Caco-2 (cell line): Measurements from ENCODE around the gene ASTN1. TPM values are rescaled to one million over a fixed set of nuclear protein-coding genes. Genes with fewer than 3 reads are reported as not detected.

Experiments used
- BruUV-seq: library from RNA; stranded (reverse); fragments of 400-500 nt; replicated peaks from 2 replicates; lab custom pipeline; 2021; lab: Mats Ljungman, UMichigan
- CTCF ChIA-PET: fragments of 300-600 bp; sonication (Branson Sonifier 250); formaldehyde crosslinking; loops from one replicate; lab custom pipeline; 2022; ENCODE audit warnings: antibody characterized with exemption; lab: Charles Lee
- POLR2A ChIA-PET: fragments of 300-600 bp; sonication (Branson Sonifier 250); formaldehyde crosslinking; loops from one replicate; lab custom pipeline; 2022; ENCODE audit warnings: antibody characterized with exemption; lab: Charles Lee
- DNase-seq, 2 experiments: peaks; one replicate each; pipeline versions ENCODE4 v3.0.0 to v3.0.0-alpha.2; 2020 to 2022
- H3K27me3 ChIP-seq: replicated peaks from 2 replicates; pipeline ENCODE4 v1.6.0; 2011; ENCODE audit warnings: low read length; ENCODE audit not compliant: control insufficient read depth, insufficient read depth
- H3K36me3 ChIP-seq: 2 replicates; pipeline ENCODE4 v1.5.1; 2011; ENCODE audit warnings: low read length; ENCODE audit not compliant: control insufficient read depth, insufficient read depth
- H3K4me1 ChIP-seq: fragments of 250-450 bp; sonication (Bioruptor Pico); 2 replicates; pipeline ENCODE4 v1.5.1; 2020; ENCODE audit warnings: mild to moderate bottlenecking
- H3K4me3 ChIP-seq: 2 replicates; pipeline ENCODE4 v1.5.1; 2011; ENCODE audit warnings: low read depth, mild to moderate bottlenecking, control low read depth, low read length
- H3K9me3 ChIP-seq: fragments of 250-450 bp; sonication (Bioruptor Pico); 2 replicates; pipeline ENCODE4 v1.5.1; 2020; ENCODE audit warnings: mild to moderate bottlenecking, moderate library complexity
- H3K27ac Mint-ChIP-seq: one replicate; pipeline ENCODE4 v1.8.0; 2022; ENCODE audit warnings: mixed read lengths; ENCODE audit not compliant: unreplicated experiment
- H3K27me3 Mint-ChIP-seq: one replicate; pipeline ENCODE4 v1.8.0; 2022; ENCODE audit warnings: mixed read lengths; ENCODE audit not compliant: insufficient read depth, unreplicated experiment
- H3K36me3 Mint-ChIP-seq: one replicate; pipeline ENCODE4 v1.8.0; 2022; ENCODE audit warnings: mild to moderate bottlenecking, mixed read lengths; ENCODE audit not compliant: insufficient read depth, unreplicated experiment
- H3K4me1 Mint-ChIP-seq: one replicate; pipeline ENCODE4 v1.8.0; 2022; ENCODE audit warnings: low read depth, mixed read lengths; ENCODE audit not compliant: unreplicated experiment
- H3K4me3 Mint-ChIP-seq: one replicate; pipeline ENCODE4 v1.8.0; 2022; ENCODE audit warnings: mild to moderate bottlenecking, moderate library complexity, mixed read lengths; ENCODE audit not compliant: unreplicated experiment
- H3K9me3 Mint-ChIP-seq: one replicate; pipeline ENCODE4 v1.8.0; 2022; ENCODE audit warnings: mixed read lengths; ENCODE audit not compliant: unreplicated experiment
- intact Hi-C: fragments of 100-400 bp; cut with micrococcal nuclease; formaldehyde crosslinking; loops from one replicate; pipeline ENCODE4 v1.10.0; 2022; ENCODE audit not compliant: unreplicated experiment
- total RNA-seq: library from RNA; stranded (reverse); gene quantifications from 2 replicates; pipeline ENCODE4 v1.2.3, GENCODE V29; 2022
- TF ChIP-seq, protein P1 (sequence below), 2 experiments: fragments of 200-600 bp in 1 of 2; IDR thresholded peaks; 1 replicate in 1 of 2; 2 replicates in 1 of 2; pipeline versions ENCODE4 v1.5.1 to v1.8.0; 2011 to 2022; ENCODE audit warnings: antibody characterized with exemption in 1 of 2, control low read depth in 1 of 2, inconsistent platforms in 1 of 2, low read depth in 1 of 2, low read length in 1 of 2, mild to moderate bottlenecking in 1 of 2, moderate library complexity in 1 of 2; ENCODE audit not compliant: insufficient read depth in 1 of 2, severe bottlenecking in 1 of 2, unreplicated experiment in 1 of 2

The ASTN1 gene
- total RNA-seq, 1 experiment from 2014 or later = not detected

DNA sequence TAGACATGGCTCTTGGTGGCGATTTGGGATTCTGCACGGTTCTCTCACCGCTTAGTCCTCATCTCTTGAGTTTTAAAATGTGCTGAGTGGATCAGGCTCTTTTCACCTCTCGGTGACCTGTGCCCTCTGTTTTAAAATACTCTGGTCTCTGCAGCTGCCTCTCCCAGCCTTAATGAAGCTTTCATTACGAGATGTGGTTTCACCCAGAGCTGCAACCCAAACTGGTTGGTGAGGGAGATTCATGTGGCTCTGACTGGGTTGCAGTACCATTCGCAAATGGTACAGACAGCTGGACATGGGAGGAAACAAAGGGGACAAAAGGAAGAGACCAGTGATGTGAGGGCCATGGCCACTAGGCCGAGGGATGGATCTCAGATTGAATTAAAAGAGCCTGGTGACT, 258.9 kb downstream of the ASTN1 start:
- no peaks in the 10 kb centered on the region; the same call in none of the 2 replicates for H3K27me3 ChIP-seq
- TF ChIP-seq, protein P1, sequence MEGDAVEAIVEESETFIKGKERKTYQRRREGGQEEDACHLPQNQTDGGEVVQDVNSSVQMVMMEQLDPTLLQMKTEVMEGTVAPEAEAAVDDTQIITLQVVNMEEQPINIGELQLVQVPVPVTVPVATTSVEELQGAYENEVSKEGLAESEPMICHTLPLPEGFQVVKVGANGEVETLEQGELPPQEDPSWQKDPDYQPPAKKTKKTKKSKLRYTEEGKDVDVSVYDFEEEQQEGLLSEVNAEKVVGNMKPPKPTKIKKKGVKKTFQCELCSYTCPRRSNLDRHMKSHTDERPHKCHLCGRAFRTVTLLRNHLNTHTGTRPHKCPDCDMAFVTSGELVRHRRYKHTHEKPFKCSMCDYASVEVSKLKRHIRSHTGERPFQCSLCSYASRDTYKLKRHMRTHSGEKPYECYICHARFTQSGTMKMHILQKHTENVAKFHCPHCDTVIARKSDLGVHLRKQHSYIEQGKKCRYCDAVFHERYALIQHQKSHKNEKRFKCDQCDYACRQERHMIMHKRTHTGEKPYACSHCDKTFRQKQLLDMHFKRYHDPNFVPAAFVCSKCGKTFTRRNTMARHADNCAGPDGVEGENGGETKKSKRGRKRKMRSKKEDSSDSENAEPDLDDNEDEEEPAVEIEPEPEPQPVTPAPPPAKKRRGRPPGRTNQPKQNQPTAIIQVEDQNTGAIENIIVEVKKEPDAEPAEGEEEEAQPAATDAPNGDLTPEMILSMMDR (IDR thresholded peaks at IDR 0.05; ENCODE audit: insufficient read depth in 1 of 2, low read depth in 1 of 2, low read length in 1 of 2, severe bottlenecking in 1 of 2, unreplicated experiment in 1 of 2) = no peak
- intact Hi-C loops = no loop called here
- Mint-ChIP-seq H3K9me3 (no peaks in the 10 kb centered on the region), H3K27ac (no peak overlapping the region), H3K4me3 (no peak overlapping the region), H3K36me3 (no peaks in the 10 kb centered on the region), H3K4me1 (no peaks in the 10 kb centered on the region), H3K27me3 (peaks cover 22% of the 10 kb centered on the region)
- no peaks in the 10 kb centered on the region for H3K9me3 ChIP-seq
- H3K4me1 ChIP-seq = no peaks in the 10 kb centered on the region
- H3K36me3 ChIP-seq = no peaks in the 10 kb centered on the region
- POLR2A ChIA-PET = no interaction called here
- no peak overlapping the region for H3K4me3 ChIP-seq
- BruUV-seq = no TSS peak
- CTCF ChIA-PET = no interaction called here
- DNase-seq = no peak

DNA sequence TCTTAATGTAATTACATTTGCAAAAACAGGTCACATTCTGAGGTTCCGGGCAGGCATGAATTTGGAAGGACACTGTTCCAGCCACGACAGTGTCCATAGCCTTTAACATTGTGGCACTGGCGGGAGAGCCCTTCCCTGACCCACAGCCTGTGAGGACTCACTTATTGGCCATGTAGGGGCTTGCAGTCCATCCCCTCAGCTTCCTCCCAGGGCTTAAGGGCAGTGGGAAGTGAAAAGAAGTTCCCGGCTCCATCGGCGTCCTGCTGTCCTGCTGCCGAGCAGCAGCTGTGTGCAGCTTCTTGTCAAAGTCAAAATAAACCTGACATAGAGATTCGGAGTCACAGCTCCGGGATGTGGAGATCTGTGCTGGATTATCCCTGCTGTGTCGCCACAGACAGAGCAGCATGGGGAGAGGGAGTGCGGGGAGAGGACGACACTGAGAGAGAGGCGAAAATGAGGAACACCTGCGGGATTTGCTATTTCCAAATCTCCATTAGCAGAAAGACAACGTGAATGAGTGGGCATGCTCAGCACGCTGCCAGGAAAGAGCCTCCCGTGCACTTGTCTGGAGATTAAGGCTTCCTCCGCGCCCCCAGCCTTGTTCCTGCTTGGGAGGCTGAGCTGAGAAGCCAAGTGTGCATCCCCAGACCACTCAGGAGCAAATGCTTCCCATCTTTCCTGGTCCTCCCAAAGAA, 260.3 kb downstream of the ASTN1 start:
- peaks cover 26% of the 10 kb centered on the region for H3K27me3 Mint-ChIP-seq
- Histone ChIP-seq H3K4me3 (no peak overlapping the region), H3K36me3 (no peaks in the 10 kb centered on the region), H3K27me3 (no peaks in the 10 kb centered on the region; the same call in none of the 2 replicates), H3K9me3 (no peaks in the 10 kb centered on the region), H3K4me1 (no peaks in the 10 kb centered on the region)
- CTCF ChIA-PET = no interaction called here
- intact Hi-C loops = no loop called here
- no peaks in the 10 kb centered on the region for H3K4me1 Mint-ChIP-seq
- no peaks in the 10 kb centered on the region for H3K9me3 Mint-ChIP-seq
- no TSS peak for BruUV-seq
- POLR2A ChIA-PET = no interaction called here
- DNase-seq = no peak
- TF ChIP-seq, protein P1 (IDR thresholded peaks at IDR 0.05; ENCODE audit: insufficient read depth in 1 of 2, low read depth in 1 of 2, low read length in 1 of 2, severe bottlenecking in 1 of 2, unreplicated experiment in 1 of 2) = no peak
- H3K27ac Mint-ChIP-seq = no peak overlapping the region
- H3K36me3 Mint-ChIP-seq = no peaks in the 10 kb centered on the region
- H3K4me3 Mint-ChIP-seq = no peak overlapping the region

DNA sequence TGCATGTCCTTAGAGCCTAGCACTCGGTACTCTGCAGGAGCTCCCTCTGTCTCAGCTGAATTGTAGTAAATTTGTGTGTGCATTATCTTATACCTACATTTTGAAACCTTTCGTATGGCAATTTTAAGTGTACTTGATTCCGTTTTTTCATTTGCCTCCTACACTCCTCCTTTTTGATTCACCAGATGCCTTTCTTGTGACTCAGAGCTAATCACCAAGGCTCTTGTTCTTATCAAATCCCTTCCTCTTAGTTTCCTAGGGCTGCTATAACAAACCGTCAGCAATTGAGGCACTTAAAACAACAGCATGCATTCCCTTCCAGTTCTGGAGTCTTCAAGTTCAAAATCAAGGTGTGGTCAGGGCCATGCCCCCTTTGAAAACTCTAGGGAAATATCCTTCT, 261.0 kb downstream of the ASTN1 start:
- peaks cover 26% of the 10 kb centered on the region for H3K27me3 Mint-ChIP-seq
- Histone ChIP-seq H3K4me3 (no peak overlapping the region), H3K36me3 (no peaks in the 10 kb centered on the region), H3K9me3 (no peaks in the 10 kb centered on the region), H3K27me3 (no peaks in the 10 kb centered on the region; the same call in none of the 2 replicates), H3K4me1 (no peaks in the 10 kb centered on the region)
- CTCF ChIA-PET = no interaction called here
- POLR2A ChIA-PET = no interaction called here
- H3K4me3 Mint-ChIP-seq = no peak overlapping the region
- intact Hi-C loops = no loop called here
- DNase-seq = no peak
- BruUV-seq = no TSS peak
- H3K9me3 Mint-ChIP-seq = no peaks in the 10 kb centered on the region
- TF ChIP-seq, protein P1 (IDR thresholded peaks at IDR 0.05; ENCODE audit: insufficient read depth in 1 of 2, low read depth in 1 of 2, low read length in 1 of 2, severe bottlenecking in 1 of 2, unreplicated experiment in 1 of 2) = no peak
- no peaks in the 10 kb centered on the region for H3K4me1 Mint-ChIP-seq
- no peak overlapping the region for H3K27ac Mint-ChIP-seq
- no peaks in the 10 kb centered on the region for H3K36me3 Mint-ChIP-seq
